WTC11 (cell line): Measurements from ENCODE around the gene PAXIP1.

Source experiments
- AFF4 ChIP-seq: sonication (generic); formaldehyde crosslinking; IDR thresholded peaks from 2 replicates; pipeline ENCODE4 v1.8.1; 2023; ENCODE audit warnings: mild to moderate bottlenecking, missing genetic modification reagents, borderline replicate concordance
- ATF2 ChIP-seq: sonication (generic); formaldehyde crosslinking; IDR thresholded peaks from 2 replicates; pipeline ENCODE4 v1.8.1; 2022; ENCODE audit warnings: low read depth, missing genetic modification reagents, borderline replicate concordance
- CDX4 ChIP-seq: fragments of 250-450 bp; sonication (Bioruptor Pico); IDR thresholded peaks from 2 replicates; pipeline ENCODE4 v1.9.0; 2021; ENCODE audit warnings: moderate library complexity, mild to moderate bottlenecking, inconsistent platforms, borderline replicate concordance
- CTCF ChIP-seq: fragments of 200-600 bp; IDR thresholded peaks from 2 replicates; pipeline ENCODE4 v1.8.0; 2022; ENCODE audit warnings: antibody characterized with exemption
- GRHL2 ChIP-seq: fragments of 250-450 bp; sonication (Bioruptor Pico); IDR thresholded peaks from 2 replicates; pipeline ENCODE4 v1.8.0; 2022; ENCODE audit warnings: mild to moderate bottlenecking, moderate library complexity; ENCODE audit not compliant: insufficient replicate concordance, severe bottlenecking
- NR2C2 ChIP-seq: sonication (generic); formaldehyde crosslinking; IDR thresholded peaks from 2 replicates; pipeline ENCODE4 v1.8.0; 2022; ENCODE audit warnings: mild to moderate bottlenecking, missing genetic modification reagents
- NR3C1 ChIP-seq: sonication (generic); formaldehyde crosslinking; conservative IDR thresholded peaks from 2 replicates; pipeline ENCODE4 v1.8.1; 2023; ENCODE audit warnings: low read depth, mild to moderate bottlenecking, missing genetic modification reagents
- STAT6 ChIP-seq: sonication (generic); formaldehyde crosslinking; conservative IDR thresholded peaks from 2 replicates; pipeline ENCODE4 v1.8.1; 2023; ENCODE audit warnings: mild to moderate bottlenecking, low read depth, missing genetic modification reagents, moderate library complexity
- ZNF138 ChIP-seq: sonication (generic); formaldehyde crosslinking; conservative IDR thresholded peaks from 2 replicates; pipeline ENCODE4 v1.8.1; 2022; ENCODE audit warnings: mild to moderate bottlenecking, moderate library complexity, missing genetic modification reagents
- ZNF512 ChIP-seq: sonication (generic); formaldehyde crosslinking; IDR thresholded peaks from 2 replicates; pipeline ENCODE4 v1.8.1; 2022; ENCODE audit warnings: missing genetic modification reagents, borderline replicate concordance

- TF ChIP-seq AFF4 (no peak), CTCF (no peak), NR3C1 (CRISPR knock-in tag) (no peak), CDX4 (no peak), ATF2 (CRISPR knock-in tag) (no peak), STAT6 (no peak), ZNF512 (no peak), NR2C2 (CRISPR knock-in tag) (no peak), ZNF138 (CRISPR knock-in tag) (no peak), GRHL2 (no peak)
Measured at GRCh38 chr7:154911862-154912455, 91.0 kb downstream of the PAXIP1 start.
